ENCODE measurements around the gene TH.

The TH gene

DNA sequence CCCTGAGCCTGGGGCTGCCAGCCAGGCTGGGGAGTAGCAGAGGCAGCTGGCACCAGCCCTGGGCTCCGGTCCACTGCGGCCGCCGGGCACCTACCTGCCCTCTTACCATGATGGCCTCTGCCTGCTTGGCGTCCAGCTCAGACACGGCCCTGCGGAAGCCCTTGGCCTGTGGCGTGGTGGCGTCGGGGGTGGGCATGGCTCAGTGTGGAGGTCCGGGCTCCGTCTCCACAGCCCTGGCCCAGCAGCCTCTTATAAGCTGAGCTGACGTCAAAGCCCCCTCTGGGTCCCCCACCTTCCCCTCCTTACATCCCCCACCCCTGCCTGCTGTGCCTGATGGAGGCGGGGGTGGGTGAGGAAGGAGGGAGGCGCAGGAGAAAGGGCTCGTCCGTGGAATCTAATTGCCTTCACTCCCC is at the start of gene TH:
Gene TH (minus strand): TSS at position 225 of the 413 bp plus-strand sequence. CDS start 29 bp downstream, at position 196.
- H3K9ac ChIP-seq (ENCODE audit: insufficient read length), result no peak within 1 kb of the TSS
- DNase-seq (ENCODE audit: low read depth, low spot score), result no peak
- no peak within 1 kb of the TSS for H3K27ac ChIP-seq
- no peaks in the 10 kb centered on the region for H3K36me3 ChIP-seq (ENCODE audit: insufficient read depth, low read length)
- TF ChIP-seq FOXP2 (optimal IDR thresholded peaks at IDR 0.05; ENCODE audit: control extremely low read depth, extremely low read length, insufficient read depth) (no peak), EZH2 (IDR thresholded peaks at IDR 0.05) (no peak), POLR2AphosphoS5 (IDR thresholded peaks at IDR 0.05; ENCODE audit: borderline replicate concordance, low read depth, low read length) (no peak)
- H3K4me3 ChIP-seq, result no peak within 1 kb of the TSS
- H3K9me3 ChIP-seq (ENCODE audit: low read depth, low read length), result no peaks in the 10 kb centered on the region

DNA sequence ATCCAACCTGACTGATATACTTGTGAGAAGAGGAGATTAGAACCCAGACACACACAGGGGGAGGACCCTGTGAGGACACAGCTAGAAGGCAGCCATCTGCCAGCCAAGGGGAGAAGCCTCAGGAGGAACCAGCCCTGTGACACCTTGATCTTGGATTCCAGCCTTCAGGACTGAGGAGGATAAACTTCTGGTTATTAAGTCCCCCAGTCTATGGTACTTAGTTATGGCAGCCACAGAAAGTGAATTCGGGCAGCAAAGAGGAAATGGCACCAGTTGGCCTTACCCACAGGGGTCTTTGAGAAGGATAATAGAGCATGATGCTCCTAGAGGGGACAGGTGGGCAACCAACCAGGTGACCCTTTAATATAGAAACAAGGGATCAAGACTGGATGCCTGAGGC is 49.4 kb upstream of the TH start:
- H3K4me3 ChIP-seq, result no peak overlapping the region
- DNase-seq (ENCODE audit: low read depth, low spot score), result no peak
- no peak overlapping the region for H3K9ac ChIP-seq (ENCODE audit: insufficient read length)
- no peaks in the 10 kb centered on the region for H3K9me3 ChIP-seq (ENCODE audit: low read depth, low read length)
- TF ChIP-seq FOXP2 (optimal IDR thresholded peaks at IDR 0.05; ENCODE audit: control extremely low read depth, extremely low read length, insufficient read depth), result no peak
- TF ChIP-seq POLR2AphosphoS5 (IDR thresholded peaks at IDR 0.05; ENCODE audit: borderline replicate concordance, low read depth, low read length), result no peak
- no peak for TF ChIP-seq EZH2 (IDR thresholded peaks at IDR 0.05)
- H3K27ac ChIP-seq, result no peak overlapping the region
- no peaks in the 10 kb centered on the region for H3K36me3 ChIP-seq (ENCODE audit: insufficient read depth, low read length)

DNA sequence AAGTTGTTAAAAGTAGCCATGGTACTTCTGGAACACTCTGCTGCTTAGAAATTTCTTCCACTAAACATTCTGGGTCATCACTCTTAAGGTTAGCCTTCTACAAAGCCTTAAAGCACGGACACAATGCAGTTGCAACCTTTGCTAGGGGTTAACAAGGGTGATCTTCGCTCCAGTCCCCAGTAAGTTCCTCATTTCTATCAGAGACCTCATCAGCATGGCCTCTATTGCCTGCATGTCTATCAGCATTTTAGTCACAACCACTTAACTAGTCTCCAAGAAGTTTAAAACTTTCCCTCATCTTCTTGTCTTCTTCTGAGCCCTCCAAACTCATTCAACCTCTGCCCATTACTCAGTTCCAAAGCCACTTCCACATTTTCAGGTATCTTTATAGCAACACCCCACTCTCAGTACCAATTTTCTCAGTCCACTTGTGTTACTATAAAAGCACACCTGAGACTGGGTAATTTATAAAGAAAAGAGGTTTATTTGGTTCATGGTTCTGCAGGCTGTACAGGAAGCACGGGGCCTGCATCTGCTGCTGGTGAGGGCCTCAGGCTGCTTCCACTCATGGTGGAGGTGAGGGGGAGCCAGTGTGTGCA is 48.7 kb upstream of the TH start:
- H3K9ac ChIP-seq (ENCODE audit: insufficient read length), result no peak overlapping the region
- no peak overlapping the region for H3K4me3 ChIP-seq
- no peak overlapping the region for H3K27ac ChIP-seq
- no peak for DNase-seq (ENCODE audit: low read depth, low spot score)
- TF ChIP-seq FOXP2 (optimal IDR thresholded peaks at IDR 0.05; ENCODE audit: control extremely low read depth, extremely low read length, insufficient read depth) (no peak), POLR2AphosphoS5 (IDR thresholded peaks at IDR 0.05; ENCODE audit: borderline replicate concordance, low read depth, low read length) (no peak), EZH2 (IDR thresholded peaks at IDR 0.05) (no peak)
- H3K9me3 ChIP-seq (ENCODE audit: low read depth, low read length), result no peaks in the 10 kb centered on the region
- no peaks in the 10 kb centered on the region for H3K36me3 ChIP-seq (ENCODE audit: insufficient read depth, low read length)

DNA sequence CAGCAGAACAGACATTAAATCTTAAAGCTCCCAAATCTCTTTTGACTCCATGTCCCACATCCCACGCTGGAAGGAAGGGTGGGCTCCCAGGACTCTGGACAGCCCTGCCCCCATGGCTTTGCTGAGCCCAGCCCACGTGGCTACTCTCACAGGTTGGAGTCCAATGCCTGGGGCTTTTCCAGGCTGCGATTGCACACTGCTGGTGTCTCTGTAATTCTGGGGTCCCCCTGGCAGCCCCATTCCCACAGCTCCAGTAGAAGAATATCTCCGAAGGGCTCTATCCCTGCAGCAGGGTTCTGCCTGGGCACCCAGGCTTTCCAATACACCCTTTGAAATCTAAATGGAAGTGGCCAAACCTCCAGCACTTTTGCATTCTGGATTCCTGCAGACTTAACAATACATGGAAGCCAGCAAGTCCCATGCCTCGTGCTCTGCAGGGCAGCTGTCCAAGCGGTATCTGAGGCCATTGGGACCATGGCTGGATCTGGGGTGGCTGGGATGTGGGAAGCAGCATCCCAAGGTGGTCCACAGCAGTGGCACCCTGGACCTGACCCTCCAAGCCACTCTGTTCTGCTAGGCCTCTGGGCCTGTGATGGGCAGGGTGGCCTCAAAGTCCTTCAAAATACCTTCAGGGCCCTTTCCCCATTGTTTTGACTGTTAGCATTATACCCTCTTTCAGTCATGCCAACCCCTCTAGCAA is 47.9 kb upstream of the TH start:
- no peak for TF ChIP-seq POLR2AphosphoS5 (IDR thresholded peaks at IDR 0.05; ENCODE audit: borderline replicate concordance, low read depth, low read length)
- TF ChIP-seq FOXP2 (optimal IDR thresholded peaks at IDR 0.05; ENCODE audit: control extremely low read depth, extremely low read length, insufficient read depth), result no peak
- TF ChIP-seq EZH2 (IDR thresholded peaks at IDR 0.05), result no peak
- no peak overlapping the region for H3K27ac ChIP-seq
- DNase-seq (ENCODE audit: low read depth, low spot score), result no peak

DNA sequence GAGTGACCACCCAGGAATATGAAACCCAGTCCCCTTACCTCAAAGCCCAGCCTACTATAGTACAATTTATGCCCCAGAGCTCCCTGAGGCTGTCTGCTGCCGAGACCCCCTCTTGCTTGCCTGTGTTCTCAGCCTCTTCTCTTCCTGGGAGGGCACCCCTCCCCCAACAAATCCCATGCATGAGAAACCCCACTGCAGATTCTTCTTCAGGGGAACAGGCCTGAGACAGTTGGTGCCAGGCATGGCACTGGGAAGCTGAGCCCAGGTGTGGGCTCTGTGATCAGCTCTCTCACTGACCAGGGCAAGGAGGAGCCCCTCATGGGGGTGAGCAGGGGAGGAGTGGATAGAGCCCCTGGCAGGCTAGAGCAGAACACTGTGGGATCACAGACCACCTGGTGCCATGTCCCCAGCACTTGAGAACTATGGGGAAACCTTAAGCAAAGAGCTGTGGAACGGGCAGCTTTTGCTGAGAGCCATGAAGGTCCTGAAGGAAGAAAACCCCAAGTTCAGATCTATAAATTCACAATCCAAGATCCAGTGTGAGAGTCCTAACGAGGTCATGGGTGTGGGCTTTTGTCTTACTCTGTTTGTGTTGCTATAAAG is 46.5 kb upstream of the TH start:
- DNase-seq (ENCODE audit: low read depth, low spot score), result no peak
- no peak overlapping the region for H3K9ac ChIP-seq (ENCODE audit: insufficient read length)
- H3K27ac ChIP-seq, result no peak overlapping the region
- no peak for TF ChIP-seq FOXP2 (optimal IDR thresholded peaks at IDR 0.05; ENCODE audit: control extremely low read depth, extremely low read length, insufficient read depth)
- no peak for TF ChIP-seq EZH2 (IDR thresholded peaks at IDR 0.05)
- TF ChIP-seq POLR2AphosphoS5 (IDR thresholded peaks at IDR 0.05; ENCODE audit: borderline replicate concordance, low read depth, low read length), result no peak
- H3K9me3 ChIP-seq (ENCODE audit: low read depth, low read length), result no peaks in the 10 kb centered on the region
- no peaks in the 10 kb centered on the region for H3K36me3 ChIP-seq (ENCODE audit: insufficient read depth, low read length)
- H3K4me3 ChIP-seq, result no peak overlapping the region

More for the DNA sequence above, 47.9 kb upstream of the TH start:
- H3K4me3 ChIP-seq, result no peak overlapping the region
- H3K9me3 ChIP-seq (ENCODE audit: low read depth, low read length), result no peaks in the 10 kb centered on the region
- no peak overlapping the region for H3K9ac ChIP-seq (ENCODE audit: insufficient read length)
- no peaks in the 10 kb centered on the region for H3K36me3 ChIP-seq (ENCODE audit: insufficient read depth, low read length)

DNA sequence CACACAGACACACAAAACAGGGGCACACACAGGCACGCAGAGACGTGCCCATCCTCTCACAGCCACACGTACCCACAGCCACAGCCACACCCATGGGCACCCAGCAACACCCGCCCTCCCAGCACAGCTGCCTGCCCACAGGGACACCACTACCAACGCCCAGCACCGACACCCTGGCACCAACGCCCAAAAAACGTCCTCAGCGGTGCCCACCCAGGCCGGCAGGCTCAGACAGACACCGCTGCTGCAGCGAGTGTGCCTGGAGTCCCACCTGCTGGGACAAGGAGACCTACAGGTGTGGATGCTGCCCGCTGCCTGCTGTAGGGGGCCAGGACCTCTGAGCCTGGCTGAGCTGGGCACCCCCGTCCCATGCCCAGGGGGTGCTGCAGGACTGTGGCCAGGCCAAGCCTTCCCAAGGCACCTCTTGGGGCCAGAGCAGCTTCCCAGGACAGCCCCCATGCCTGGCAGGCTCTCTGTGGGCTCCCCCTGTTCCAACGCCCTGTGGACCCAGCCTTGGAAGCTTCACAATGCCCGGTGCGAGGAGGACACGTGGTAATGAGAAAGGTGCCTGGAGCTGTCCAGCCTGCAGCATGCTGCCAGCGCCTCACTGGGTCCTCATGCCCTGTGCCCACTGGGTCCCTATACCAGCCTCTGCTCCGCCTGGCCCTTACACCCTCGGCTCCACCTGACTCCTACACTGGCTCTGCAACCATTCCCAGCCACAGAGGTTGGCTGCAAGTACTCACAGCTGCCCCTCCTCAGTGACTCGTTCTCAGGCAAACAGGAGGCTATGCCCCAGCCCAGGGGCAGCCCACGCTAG is 45.8 kb upstream of the TH start:
- no peak overlapping the region for H3K27ac ChIP-seq
- no peak for TF ChIP-seq FOXP2 (optimal IDR thresholded peaks at IDR 0.05; ENCODE audit: control extremely low read depth, extremely low read length, insufficient read depth)
- no peak for TF ChIP-seq POLR2AphosphoS5 (IDR thresholded peaks at IDR 0.05; ENCODE audit: borderline replicate concordance, low read depth, low read length)
- TF ChIP-seq EZH2 (IDR thresholded peaks at IDR 0.05), result no peak
- no peaks in the 10 kb centered on the region for H3K9me3 ChIP-seq (ENCODE audit: low read depth, low read length)
- H3K36me3 ChIP-seq (ENCODE audit: insufficient read depth, low read length), result no peaks in the 10 kb centered on the region
- H3K9ac ChIP-seq (ENCODE audit: insufficient read length), result no peak overlapping the region
- H3K4me3 ChIP-seq, result no peak overlapping the region
- no peak for DNase-seq (ENCODE audit: low read depth, low spot score)

DNA sequence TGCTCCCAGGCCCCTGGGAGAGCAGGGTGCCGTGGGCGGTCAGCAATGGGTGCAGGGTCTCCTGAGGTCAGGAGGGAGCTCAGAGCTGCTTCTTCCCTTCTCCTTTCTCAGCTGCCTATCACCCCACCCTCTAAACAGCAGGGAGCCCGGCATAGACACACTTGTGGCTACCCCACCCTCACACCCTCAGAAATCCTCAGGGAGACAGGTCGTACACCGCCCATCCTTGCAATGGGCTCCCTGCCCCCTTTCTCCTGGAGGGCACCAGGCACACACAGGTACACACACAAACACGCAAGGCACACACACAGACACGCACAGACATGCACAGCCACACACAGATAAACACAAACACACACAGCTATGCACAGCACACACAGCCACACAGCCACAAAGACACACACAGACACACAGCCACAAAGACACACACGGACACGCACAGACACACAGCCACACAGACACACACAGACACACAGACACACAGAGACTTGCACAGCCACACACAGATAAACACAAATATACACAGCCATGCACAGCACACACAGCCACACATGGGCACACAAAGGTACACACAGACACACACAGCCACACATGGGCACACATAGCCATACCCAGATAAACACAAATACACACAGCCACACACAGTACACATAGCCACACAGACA is 44.9 kb upstream of the TH start:
- no peak overlapping the region for H3K9ac ChIP-seq (ENCODE audit: insufficient read length)

More for the DNA sequence above, 44.9 kb upstream of the TH start:
- H3K36me3 ChIP-seq (ENCODE audit: insufficient read depth, low read length), result no peaks in the 10 kb centered on the region
- no peak overlapping the region for H3K4me3 ChIP-seq
- no peak for TF ChIP-seq POLR2AphosphoS5 (IDR thresholded peaks at IDR 0.05; ENCODE audit: borderline replicate concordance, low read depth, low read length)
- no peak for TF ChIP-seq EZH2 (IDR thresholded peaks at IDR 0.05)
- TF ChIP-seq FOXP2 (optimal IDR thresholded peaks at IDR 0.05; ENCODE audit: control extremely low read depth, extremely low read length, insufficient read depth), result no peak
- H3K9me3 ChIP-seq (ENCODE audit: low read depth, low read length), result no peaks in the 10 kb centered on the region
- H3K27ac ChIP-seq, result no peak overlapping the region
- DNase-seq (ENCODE audit: low read depth, low spot score), result no peak
